DOHH2 (cell line): ENCODE measurements around the gene PIGC.
A peak's percentile ranks its signal among the peaks of the same experiment; 100 is the strongest.

Experiments used
- H3F3A ChIP-seq: fragments of 200-600 bp; sonication (generic), shearing (Covaris generic); 2 replicates; pipeline ENCODE4 v1.6.0; 2016; ENCODE audit warnings: antibody characterized with exemption, mild to moderate bottlenecking; ENCODE audit not compliant: control insufficient read depth, insufficient read depth
- H3K27ac ChIP-seq: fragments of 200-600 bp; sonication (generic); 2 replicates; pipeline ENCODE4 v1.5.1; 2014; ENCODE audit warnings: low read depth, mild to moderate bottlenecking, low read length, moderate library complexity
- H3K27me3 ChIP-seq: fragments of 200-600 bp; sonication (generic); 2 replicates; pipeline ENCODE4 v1.6.1; 2014; ENCODE audit warnings: mild to moderate bottlenecking, low read length, mixed read lengths; ENCODE audit not compliant: control insufficient read depth
- H3K36me3 ChIP-seq: fragments of 200-600 bp; sonication (generic); 2 replicates; pipeline ENCODE4 v1.6.1; 2014; ENCODE audit warnings: mild to moderate bottlenecking, low read length, moderate library complexity, mixed read lengths; ENCODE audit not compliant: control insufficient read depth
- H3K4me1 ChIP-seq: fragments of 200-600 bp; sonication (generic); 2 replicates; pipeline ENCODE4 v1.6.1; 2014; ENCODE audit warnings: mild to moderate bottlenecking, low read length, mixed read lengths; ENCODE audit not compliant: control insufficient read depth
- H3K4me2 ChIP-seq: fragments of 200-600 bp; sonication (generic); 2 replicates; pipeline ENCODE4 v1.6.0; 2014; ENCODE audit warnings: mild to moderate bottlenecking, low read length, moderate library complexity
- H3K4me3 ChIP-seq: fragments of 200-600 bp; sonication (generic); 2 replicates; pipeline ENCODE4 v1.5.1; 2014; ENCODE audit warnings: mild to moderate bottlenecking, low read length, mixed read lengths
- H3K79me2 ChIP-seq: fragments of 200-600 bp; sonication (generic); 2 replicates; pipeline ENCODE4 v1.6.1; 2014; ENCODE audit warnings: mild to moderate bottlenecking, low read length, mixed read lengths; ENCODE audit not compliant: control insufficient read depth
- H3K9me2 ChIP-seq: fragments of 200-600 bp; sonication (generic); replicated peaks from 2 replicates; pipeline ENCODE4 v1.6.1; 2014; ENCODE audit warnings: mild to moderate bottlenecking, low read length, mixed read lengths; ENCODE audit not compliant: control insufficient read depth
- H3K9me3 ChIP-seq: fragments of 200-600 bp; sonication (generic); 2 replicates; pipeline ENCODE4 v1.6.1; 2014; ENCODE audit warnings: antibody characterized with exemption, low read length, mixed read lengths; ENCODE audit not compliant: control insufficient read depth, insufficient read depth
- H4K20me1 ChIP-seq: fragments of 200-600 bp; sonication (generic); 2 replicates; pipeline ENCODE4 v1.6.0; 2014; ENCODE audit warnings: low read depth, mild to moderate bottlenecking, antibody characterized with exemption, low read length, moderate library complexity; ENCODE audit not compliant: control insufficient read depth, insufficient read depth
- CTCF ChIP-seq: fragments of 200-600 bp; sonication (generic); IDR thresholded peaks from one replicate; pipeline ENCODE4 v1.5.1; 2014; ENCODE audit warnings: antibody characterized with exemption, mild to moderate bottlenecking, low read depth, low read length; ENCODE audit not compliant: poor library complexity, severe bottlenecking
- EZH2phosphoT487 ChIP-seq: fragments of 200-600 bp; sonication (generic); IDR thresholded peaks from 2 replicates; pipeline ENCODE4 v1.6.1; 2017; ENCODE audit warnings: borderline replicate concordance, mild to moderate bottlenecking, antibody characterized with exemption, low read length, moderate library complexity, mixed read lengths

Gene PIGC

GRCh38 chr1:172402878-172403569, 40.8 kb downstream of the PIGC start:
- TF ChIP-seq EZH2phosphoT487 (no peak), CTCF (no peak)
- Histone ChIP-seq H3F3A (no peaks in the 10 kb centered on the region), H4K20me1 (no peaks in the 10 kb centered on the region), H3K4me3 (no peak overlapping the region), H3K9me2 (no peaks in the 10 kb centered on the region), H3K79me2 (no peaks in the 10 kb centered on the region), H3K27me3 (peaks cover 5% of the 10 kb centered on the region; the same call in 1 of the 2 replicates), H3K27ac (no peak overlapping the region), H3K4me1 (peaks cover 6% of the 10 kb centered on the region), H3K4me2 (no peak overlapping the region), H3K36me3 (no peaks in the 10 kb centered on the region), H3K9me3 (no peaks in the 10 kb centered on the region)

- H3K9me2 ChIP-seq = no peaks in the 10 kb centered on the region
- no peaks in the 10 kb centered on the region for H4K20me1 ChIP-seq
- H3K4me2 ChIP-seq = no peak overlapping the region
- no peak overlapping the region for H3K4me3 ChIP-seq
- H3K4me1 ChIP-seq = peaks cover 6% of the 10 kb centered on the region
- no peak overlapping the region for H3K27ac ChIP-seq
- no peak for TF ChIP-seq EZH2phosphoT487
- TF ChIP-seq CTCF = peak; percentile 50
- no peaks in the 10 kb centered on the region for H3F3A ChIP-seq
- no peaks in the 10 kb centered on the region for H3K36me3 ChIP-seq
- no peaks in the 10 kb centered on the region for H3K79me2 ChIP-seq
- no peaks in the 10 kb centered on the region for H3K9me3 ChIP-seq
- peaks cover 5% of the 10 kb centered on the region; the same call in 1 of the 2 replicates for H3K27me3 ChIP-seq
Observed at GRCh38 chr1:172401892-172402291, 42.0 kb downstream of the PIGC start.

- Histone ChIP-seq H3K27me3 (peaks cover 5% of the 10 kb centered on the region; the same call in 1 of the 2 replicates), H3K27ac (no peak overlapping the region), H3K4me3 (no peak overlapping the region), H3K9me3 (no peaks in the 10 kb centered on the region), H4K20me1 (no peaks in the 10 kb centered on the region), H3K4me2 (no peak overlapping the region), H3K79me2 (no peaks in the 10 kb centered on the region), H3K36me3 (no peaks in the 10 kb centered on the region), H3F3A (no peaks in the 10 kb centered on the region), H3K4me1 (peaks cover 6% of the 10 kb centered on the region), H3K9me2 (no peaks in the 10 kb centered on the region)
- TF ChIP-seq EZH2phosphoT487 (no peak), CTCF (no peak)
Observed at GRCh38 chr1:172401477-172401876, 42.4 kb downstream of the PIGC start.
